RKO (cell line): ENCODE data around the gene RECQL5.

Experiments used
- DNase-seq: peaks from one replicate; pipeline ENCODE4 v3.0.0-alpha.2; 2016; ENCODE audit warnings: low spot score

RECQL5 gene

GRCh38 chr17:75666959-75667790, at the start of gene RECQL5, which contains the start of gene SAP30BP:
Gene RECQL5, minus strand, starts transcription at chr17:75667154. Its CDS starts 597 bp downstream, at chr17:75666557.
Gene SAP30BP, plus strand, starts transcription at chr17:75667338. Its CDS starts 35 bp downstream, at chr17:75667373.
- peak; percentile 98 for DNase-seq

GRCh38 chr17:75712446-75712845, 45.5 kb upstream of the RECQL5 start:
- peak; percentile 35 for DNase-seq

- DNase-seq: no peak
These were observed 40.2 kb upstream of the RECQL5 start for GRCh38 chr17:75707079-75707571.

GRCh38 chr17:75706042-75706728, 39.2 kb upstream of the RECQL5 start:
- no peak for DNase-seq

GRCh38 chr17:75704963-75705875, 38.3 kb upstream of the RECQL5 start:
- no peak for DNase-seq

- DNase-seq: no peak
These were observed 36.6 kb upstream of the RECQL5 start for GRCh38 chr17:75703591-75703990.

- no peak for DNase-seq
These were observed 36.2 kb upstream of the RECQL5 start for GRCh38 chr17:75703191-75703590.

GRCh38 chr17:75701288-75701687, 34.3 kb upstream of the RECQL5 start:
- DNase-seq: no peak

- DNase-seq: no peak
These were observed 31.7 kb upstream of the RECQL5 start for GRCh38 chr17:75698659-75699058.

- no peak for DNase-seq
These were observed 30.8 kb upstream of the RECQL5 start for GRCh38 chr17:75697651-75698291.

- DNase-seq: no peak
These were observed 28.9 kb upstream of the RECQL5 start for GRCh38 chr17:75695830-75696271.

GRCh38 chr17:75695141-75695829, 28.3 kb upstream of the RECQL5 start:
- DNase-seq: peak; percentile 29

GRCh38 chr17:75694536-75694935, 27.6 kb upstream of the RECQL5 start:
- DNase-seq: no peak

GRCh38 chr17:75693500-75694481, 26.8 kb upstream of the RECQL5 start:
- no peak for DNase-seq

- DNase-seq: no peak
These were observed 26.0 kb upstream of the RECQL5 start for GRCh38 chr17:75692976-75693375.

GRCh38 chr17:75691801-75692626, 25.1 kb upstream of the RECQL5 start:
- DNase-seq: no peak

- DNase-seq: no peak
These were observed 24.4 kb upstream of the RECQL5 start for GRCh38 chr17:75691371-75691791.

- DNase-seq: no peak
These were observed 22.5 kb upstream of the RECQL5 start for GRCh38 chr17:75689441-75689873.
